PC-3 (cell line): Measurements from ENCODE around the gene SH3RF3. TPM values are rescaled to one million over a fixed set of nuclear protein-coding genes. Genes with fewer than 3 reads are reported as not detected.

Experiments
- ATAC-seq: fragments of 200-7000 bp; cut with Tn5 transposase; 2 replicates; pipeline ENCODE4 v1.9.1; 2020; ENCODE audit warnings: mild to moderate bottlenecking, moderate library complexity
- BruUV-seq: library from RNA; stranded (reverse); fragments of 400-500 nt; replicated peaks from 2 replicates; lab custom pipeline; 2021; lab: Mats Ljungman, UMichigan
- CTCF ChIA-PET: fragments of 300-600 bp; sonication (Branson Sonifier 250); formaldehyde crosslinking; loops from one replicate; lab custom pipeline; 2022; ENCODE audit warnings: antibody characterized with exemption; lab: Charles Lee
- POLR2A ChIA-PET: fragments of 300-600 bp; sonication (Branson Sonifier 250); formaldehyde crosslinking; loops from one replicate; lab custom pipeline; 2022; ENCODE audit warnings: antibody characterized with exemption; ENCODE audit not compliant: unreplicated experiment; lab: Charles Lee
- DNase-seq: peaks from one replicate; pipeline ENCODE4 v3.0.0-alpha.2; 2015
- H2AFZ ChIP-seq: fragments of 300-600 bp; sonication (generic); 2 replicates; pipeline ENCODE4 v1.6.0; 2016; ENCODE audit warnings: antibody characterized with exemption, low read length
- H3F3A ChIP-seq: fragments of 300-600 bp; sonication (generic); one replicate; pipeline ENCODE4 v1.6.0; 2017; ENCODE audit warnings: antibody characterized with exemption, low read length, control low read depth, mild to moderate bottlenecking; ENCODE audit not compliant: unreplicated experiment
- H3K27ac ChIP-seq: fragments of 300-600 bp; sonication (generic); 2 replicates; pipeline ENCODE4 v1.5.1; 2016; ENCODE audit warnings: mild to moderate bottlenecking, low read length
- H3K27me3 ChIP-seq: fragments of 300-600 bp; sonication (generic); 2 replicates; pipeline ENCODE4 v1.6.1; 2016; ENCODE audit warnings: low read length, mixed read lengths
- H3K36me3 ChIP-seq: fragments of 300-600 bp; sonication (generic); 2 replicates; pipeline ENCODE4 v1.6.1; 2016; ENCODE audit warnings: low read depth, mixed run types, low read length, mixed read lengths
- H3K4me1 ChIP-seq: fragments of 300-600 bp; sonication (generic); 2 replicates; pipeline ENCODE4 v1.5.1; 2016; ENCODE audit warnings: low read length; ENCODE audit not compliant: insufficient read depth
- H3K4me2 ChIP-seq: fragments of 300-600 bp; sonication (generic); 2 replicates; pipeline ENCODE4 v1.6.0; 2016; ENCODE audit warnings: low read length
- H3K4me3 ChIP-seq: fragments of 300-600 bp; sonication (generic); 2 replicates; pipeline ENCODE4 v1.5.1; 2016; ENCODE audit warnings: mild to moderate bottlenecking, low read length, mixed read lengths
- H3K79me2 ChIP-seq: fragments of 300-600 bp; sonication (generic); 2 replicates; pipeline ENCODE4 v1.6.1; 2017; ENCODE audit warnings: low read length, mixed read lengths
- H3K9ac ChIP-seq: fragments of 300-600 bp; sonication (generic); 2 replicates; pipeline ENCODE4 v1.6.0; 2016; ENCODE audit warnings: mild to moderate bottlenecking, low read length
- H3K9me2 ChIP-seq: fragments of 300-600 bp; sonication (generic); replicated peaks from 2 replicates; pipeline ENCODE4 v1.6.1; 2016; ENCODE audit warnings: mixed run types, low read length, mixed read lengths
- H3K9me3 ChIP-seq: fragments of 300-600 bp; sonication (generic); 2 replicates; pipeline ENCODE4 v1.6.1; 2016; ENCODE audit warnings: low read length, mixed read lengths
- H4K20me1 ChIP-seq: fragments of 300-600 bp; sonication (generic); 2 replicates; pipeline ENCODE4 v1.6.1; 2016; ENCODE audit warnings: low read length, mixed read lengths
- EZH2 ChIP-seq: fragments of 300-600 bp; sonication (generic); IDR thresholded peaks from one replicate; pipeline ENCODE4 v1.6.1; 2017; ENCODE audit warnings: antibody characterized with exemption, mild to moderate bottlenecking, low read length; ENCODE audit not compliant: unreplicated experiment
- EZH2phosphoT487 ChIP-seq: fragments of 300-600 bp; sonication (generic); IDR thresholded peaks from 2 replicates; pipeline ENCODE4 v1.6.1; 2018; ENCODE audit warnings: mild to moderate bottlenecking, antibody characterized with exemption, low read length, borderline replicate concordance
- intact Hi-C: fragments of 100-400 bp; cut with micrococcal nuclease; formaldehyde crosslinking; loops from 2 replicates; pipeline ENCODE4 v1.9.0; 2023
- total RNA-seq: library from RNA; depleted of rRNA; stranded (reverse); fragments of >200 nt; gene quantifications from 2 replicates; pipeline ENCODE4 v1.2.3, GENCODE V29; 2014
- TF ChIP-seq, protein P1 (sequence below): fragments of 300-600 bp; sonication (generic); conservative IDR thresholded peaks from 2 replicates; pipeline ENCODE4 v1.5.1; 2017; ENCODE audit warnings: antibody characterized with exemption, low read depth, mild to moderate bottlenecking, low read length

The SH3RF3 gene
- total RNA-seq, 1 experiment from 2014 or later = 11.7 TPM

DNA sequence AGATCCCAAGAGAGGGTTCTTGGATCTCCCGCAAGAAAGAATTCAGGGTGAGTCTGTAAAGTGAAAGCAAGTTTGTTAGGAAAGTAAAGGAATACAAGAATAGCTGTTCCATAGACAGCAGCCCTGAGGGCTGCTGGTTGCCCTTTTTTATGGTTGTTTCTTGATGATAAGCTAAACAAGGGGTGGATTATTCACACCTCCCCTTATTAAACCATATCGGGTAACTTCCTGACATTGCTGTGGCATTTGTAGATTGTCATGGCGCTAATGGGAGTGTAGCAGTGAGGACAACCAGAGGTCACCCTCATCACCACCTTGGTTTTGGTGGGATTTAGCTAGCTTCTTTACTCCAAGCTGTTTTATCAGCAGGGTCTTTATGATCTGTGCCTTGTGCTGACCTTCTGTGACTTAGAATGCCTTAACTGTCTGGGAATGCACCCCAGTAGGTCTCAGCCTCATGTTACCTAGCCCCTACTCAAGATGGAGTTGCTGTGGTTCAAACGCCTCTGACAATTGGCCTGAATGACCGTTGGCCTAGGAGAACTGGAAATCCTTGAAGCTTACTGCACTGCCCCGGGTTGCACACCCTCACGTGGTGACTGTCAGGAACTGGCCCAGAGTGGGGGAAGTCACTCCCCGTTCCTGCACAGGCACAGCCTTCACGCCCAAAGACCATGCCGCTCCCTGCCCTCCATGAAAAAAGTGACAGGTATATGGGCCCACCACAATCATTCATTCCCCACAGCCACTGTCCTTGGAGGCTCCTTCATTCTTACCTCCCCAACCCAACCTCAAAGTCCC is 347.8 kb downstream of the SH3RF3 start:
- Histone ChIP-seq H3K27ac (no peak overlapping the region), H3K4me2 (no peak overlapping the region), H3K27me3 (no peaks in the 10 kb centered on the region), H3K9me2 (no peaks in the 10 kb centered on the region), H3K79me2 (no peaks in the 10 kb centered on the region), H3K36me3 (no peaks in the 10 kb centered on the region), H3K4me1 (peaks cover 29% of the 10 kb centered on the region), H3K9me3 (no peaks in the 10 kb centered on the region), H3K9ac (no peak overlapping the region), H3K4me3 (no peak overlapping the region), H4K20me1 (no peaks in the 10 kb centered on the region), H3F3A (no peaks in the 10 kb centered on the region), H2AFZ (no peak overlapping the region)
- DNase-seq = no peak
- POLR2A ChIA-PET = interaction anchor here (0.6 kb wide), 1 partner anchor 32 kb away, joined by 3 read pairs; no protein-coding TSS in a partner anchor
- no peak for ATAC-seq
- CTCF ChIA-PET = no interaction called here
- BruUV-seq = no TSS peak
- TF ChIP-seq, protein P1, sequence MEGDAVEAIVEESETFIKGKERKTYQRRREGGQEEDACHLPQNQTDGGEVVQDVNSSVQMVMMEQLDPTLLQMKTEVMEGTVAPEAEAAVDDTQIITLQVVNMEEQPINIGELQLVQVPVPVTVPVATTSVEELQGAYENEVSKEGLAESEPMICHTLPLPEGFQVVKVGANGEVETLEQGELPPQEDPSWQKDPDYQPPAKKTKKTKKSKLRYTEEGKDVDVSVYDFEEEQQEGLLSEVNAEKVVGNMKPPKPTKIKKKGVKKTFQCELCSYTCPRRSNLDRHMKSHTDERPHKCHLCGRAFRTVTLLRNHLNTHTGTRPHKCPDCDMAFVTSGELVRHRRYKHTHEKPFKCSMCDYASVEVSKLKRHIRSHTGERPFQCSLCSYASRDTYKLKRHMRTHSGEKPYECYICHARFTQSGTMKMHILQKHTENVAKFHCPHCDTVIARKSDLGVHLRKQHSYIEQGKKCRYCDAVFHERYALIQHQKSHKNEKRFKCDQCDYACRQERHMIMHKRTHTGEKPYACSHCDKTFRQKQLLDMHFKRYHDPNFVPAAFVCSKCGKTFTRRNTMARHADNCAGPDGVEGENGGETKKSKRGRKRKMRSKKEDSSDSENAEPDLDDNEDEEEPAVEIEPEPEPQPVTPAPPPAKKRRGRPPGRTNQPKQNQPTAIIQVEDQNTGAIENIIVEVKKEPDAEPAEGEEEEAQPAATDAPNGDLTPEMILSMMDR = no peak
- no peak for TF ChIP-seq EZH2
- no peak for TF ChIP-seq EZH2phosphoT487
- intact Hi-C loops = no loop called here

DNA sequence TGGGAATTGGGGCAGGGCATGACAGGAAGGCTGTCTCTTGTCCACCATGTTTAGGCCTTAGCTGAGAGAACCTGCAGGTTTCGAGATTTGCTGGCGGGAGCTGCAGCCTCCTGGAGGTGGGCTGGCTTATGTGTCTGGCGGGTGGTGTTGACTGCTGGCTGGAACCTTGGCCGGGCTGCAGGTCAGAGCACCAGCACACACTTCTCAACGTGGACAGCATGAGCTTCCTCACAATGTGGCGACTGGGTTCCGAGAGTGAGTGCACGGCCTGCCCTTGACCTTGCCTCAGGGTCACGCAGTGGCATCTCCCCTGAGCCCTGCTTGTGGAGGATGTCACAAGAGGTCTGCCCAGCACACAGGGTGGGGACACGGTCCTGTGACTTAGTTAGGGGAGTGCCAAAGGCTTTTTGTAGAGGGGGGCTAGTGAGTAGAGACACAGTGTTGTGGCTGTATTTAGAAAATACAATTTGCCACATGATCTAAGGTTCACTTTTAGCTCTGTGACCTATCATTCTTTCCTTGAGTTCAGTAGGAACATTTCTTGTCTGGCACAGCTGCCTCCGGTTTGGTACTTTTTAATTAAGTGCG is 350.0 kb downstream of the SH3RF3 start:
- no peak overlapping the region for H3K4me2 ChIP-seq
- DNase-seq (no peak), ATAC-seq (no peak)
- intact Hi-C loops = no loop called here
- ChIA-PET POLR2A (no interaction called here), CTCF (no interaction called here)
- H2AFZ ChIP-seq = no peak overlapping the region
- H3K9me3 ChIP-seq = no peaks in the 10 kb centered on the region
- H3F3A ChIP-seq = no peaks in the 10 kb centered on the region
- no peaks in the 10 kb centered on the region for H4K20me1 ChIP-seq
- H3K27ac ChIP-seq = no peak overlapping the region
- H3K4me3 ChIP-seq = no peak overlapping the region
- no peak overlapping the region for H3K9ac ChIP-seq
- H3K79me2 ChIP-seq = no peaks in the 10 kb centered on the region
- no TSS peak for BruUV-seq
- H3K4me1 ChIP-seq = peaks cover 31% of the 10 kb centered on the region
- H3K27me3 ChIP-seq = no peaks in the 10 kb centered on the region
- TF ChIP-seq EZH2 = no peak
- TF ChIP-seq EZH2phosphoT487 = no peak
- TF ChIP-seq, protein P1 = no peak
- H3K9me2 ChIP-seq = no peaks in the 10 kb centered on the region
- H3K36me3 ChIP-seq = no peaks in the 10 kb centered on the region

DNA sequence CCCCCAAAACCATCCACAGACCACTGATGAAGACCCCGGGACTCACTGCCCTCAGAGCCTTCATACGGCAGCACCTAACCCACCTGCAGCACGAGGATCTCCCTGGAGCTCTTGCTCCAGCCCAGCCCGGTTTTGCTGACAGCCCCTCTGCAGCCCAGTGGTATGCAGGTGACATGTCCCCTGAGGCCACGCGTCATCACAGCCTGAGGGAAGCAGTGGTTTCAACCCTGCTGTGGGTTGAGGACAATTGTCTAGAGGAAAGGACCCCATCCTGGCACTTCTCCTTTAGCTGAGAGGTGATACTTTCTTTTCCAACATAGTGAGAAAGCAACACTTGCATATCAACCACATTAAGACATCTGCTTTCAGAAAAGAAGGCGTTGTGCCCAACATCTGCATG is 350.8 kb downstream of the SH3RF3 start:
- POLR2A ChIA-PET = no interaction called here
- Histone ChIP-seq H3K79me2 (no peaks in the 10 kb centered on the region), H3K4me2 (no peak overlapping the region), H4K20me1 (no peaks in the 10 kb centered on the region), H3K9me2 (no peaks in the 10 kb centered on the region), H3K27me3 (no peaks in the 10 kb centered on the region), H3K27ac (no peak overlapping the region), H3K36me3 (no peaks in the 10 kb centered on the region), H3F3A (no peaks in the 10 kb centered on the region), H3K9me3 (no peaks in the 10 kb centered on the region), H3K9ac (no peak overlapping the region), H3K4me1 (peaks cover 31% of the 10 kb centered on the region), H3K4me3 (no peak overlapping the region), H2AFZ (no peak overlapping the region)
- CTCF ChIA-PET = no interaction called here
- BruUV-seq = no TSS peak
- DNase-seq = no peak
- intact Hi-C loops = no loop called here
- TF ChIP-seq, protein P1 = no peak
- TF ChIP-seq EZH2phosphoT487 = no peak
- no peak for TF ChIP-seq EZH2
- no peak for ATAC-seq
